H1 (cell line): Measurements from ENCODE around the gene AGPAT2. TPM values are rescaled to one million over a fixed set of nuclear protein-coding genes. Genes with fewer than 3 reads are reported as not detected.

ENCODE experiments used
- CREB1 ChIP-seq: IDR thresholded peaks from 2 replicates; pipeline ENCODE4 v1.6.1; 2012; ENCODE audit warnings: inconsistent platforms
- CTBP2 ChIP-seq: IDR thresholded peaks from 2 replicates; pipeline ENCODE4 v1.7.0; 2011; ENCODE audit warnings: borderline replicate concordance, mild to moderate bottlenecking, moderate library complexity, mixed read lengths, low read length; ENCODE audit not compliant: insufficient read depth, insufficient read length
- GTF2F1 ChIP-seq: IDR thresholded peaks from 2 replicates; pipeline ENCODE4 v1.6.1; 2012; ENCODE audit warnings: low read depth, low read length, improper control_type of control experiment, borderline replicate concordance
- JUND ChIP-seq: IDR thresholded peaks from 2 replicates; pipeline ENCODE4 v1.6.1; 2011; ENCODE audit warnings: mild to moderate bottlenecking, improper control_type of control experiment, low read length
- KDM1A ChIP-seq: fragments of 200-600, 300-600 bp; sonication (generic); IDR thresholded peaks from 2 replicates; pipeline ENCODE4 v1.7.1; 2016; ENCODE audit warnings: mild to moderate bottlenecking, low read length, borderline replicate concordance
- KDM5A ChIP-seq: fragments of 200-600 bp; IDR thresholded peaks from 2 replicates; pipeline ENCODE4 v1.7.1; 2012; ENCODE audit warnings: mild to moderate bottlenecking, low read length, inconsistent platforms, mixed read lengths
- NRF1 ChIP-seq: IDR thresholded peaks from 2 replicates; pipeline ENCODE4 v1.6.1; 2011; ENCODE audit warnings: mild to moderate bottlenecking, low read depth, low read length, improper control_type of control experiment
- POLR2A ChIP-seq, 2 experiments: IDR thresholded peaks; 1 replicate in 1 of 2; 2 replicates in 1 of 2; pipeline ENCODE4 v1.6.1; 2011; ENCODE audit warnings: low read depth in 2 of 2, low read length in 2 of 2, mild to moderate bottlenecking in 2 of 2; ENCODE audit errors: control extremely low read depth in 1 of 2
- RBBP5 ChIP-seq: IDR thresholded peaks from 2 replicates; pipeline ENCODE4 v1.7.1; 2012; ENCODE audit warnings: low read depth, mild to moderate bottlenecking, inconsistent platforms, low read length, moderate library complexity, borderline replicate concordance
- SAP30 ChIP-seq: fragments of 300-600 bp; sonication (generic); IDR thresholded peaks from 2 replicates; pipeline ENCODE4 v1.7.1; 2012; ENCODE audit warnings: low read length, moderate library complexity, mild to moderate bottlenecking, inconsistent platforms; ENCODE audit not compliant: insufficient read depth, insufficient replicate concordance
- SIX5 ChIP-seq: IDR thresholded peaks from 2 replicates; pipeline ENCODE4 v1.6.1; 2011; ENCODE audit warnings: mild to moderate bottlenecking, low read depth, low read length
- SP2 ChIP-seq: IDR thresholded peaks from 2 replicates; pipeline ENCODE4 v1.6.1; 2012; ENCODE audit warnings: mild to moderate bottlenecking, low read length, inconsistent platforms
- SUZ12 ChIP-seq: fragments of 200-600 bp; sonication (generic); IDR thresholded peaks from 2 replicates; pipeline ENCODE4 v1.6.1; 2012; ENCODE audit warnings: mild to moderate bottlenecking, inconsistent platforms, low read length, moderate library complexity, mixed read lengths
- TCF12 ChIP-seq: IDR thresholded peaks from 2 replicates; pipeline ENCODE4 v1.6.1; 2011; ENCODE audit warnings: low read depth, mild to moderate bottlenecking, low read length
- TEAD4 ChIP-seq: IDR thresholded peaks from 2 replicates; pipeline ENCODE4 v1.6.1; 2012; ENCODE audit warnings: low read depth, low read length, inconsistent platforms, mixed read lengths
- polyA plus RNA-seq, 7 experiments: library from polyadenylated mRNA; depleted of rRNA in 3 of 7; stranded (reverse) in 5 of 7; unstranded in 2 of 7; fragments of >200 nt in 5 of 7; fragments of 200-250 nt in 2 of 7; gene quantifications; 1 replicate in 5 of 7; 2 replicates in 1 of 7; 4 replicates in 1 of 7; pipeline versions ENCODE4 v1.2.1 to v1.2.3, GENCODE V29; 2011 to 2013; ENCODE audit warnings: missing spikeins in 2 of 7, mixed read lengths in 2 of 7
- total RNA-seq: library from RNA; stranded (reverse); fragmentation: NEBNext Ultra II Directional; extraction: Animal tissue kit (Norgen Biotek cat#: 25700); gene quantifications from 2 replicates; pipeline ENCODE4 v1.2.1, GENCODE V29; 2021
- TF ChIP-seq, protein P1 (sequence below): IDR thresholded peaks from 2 replicates; pipeline ENCODE4 v1.6.1; 2012; ENCODE audit warnings: inconsistent platforms

AGPAT2 gene
- total and polyA plus RNA-seq, 2 of the 8 experiments (the other 6 are each of a cell fraction or from before 2014, with no cell fraction given): 31.6 to 37.6 TPM

DNA sequence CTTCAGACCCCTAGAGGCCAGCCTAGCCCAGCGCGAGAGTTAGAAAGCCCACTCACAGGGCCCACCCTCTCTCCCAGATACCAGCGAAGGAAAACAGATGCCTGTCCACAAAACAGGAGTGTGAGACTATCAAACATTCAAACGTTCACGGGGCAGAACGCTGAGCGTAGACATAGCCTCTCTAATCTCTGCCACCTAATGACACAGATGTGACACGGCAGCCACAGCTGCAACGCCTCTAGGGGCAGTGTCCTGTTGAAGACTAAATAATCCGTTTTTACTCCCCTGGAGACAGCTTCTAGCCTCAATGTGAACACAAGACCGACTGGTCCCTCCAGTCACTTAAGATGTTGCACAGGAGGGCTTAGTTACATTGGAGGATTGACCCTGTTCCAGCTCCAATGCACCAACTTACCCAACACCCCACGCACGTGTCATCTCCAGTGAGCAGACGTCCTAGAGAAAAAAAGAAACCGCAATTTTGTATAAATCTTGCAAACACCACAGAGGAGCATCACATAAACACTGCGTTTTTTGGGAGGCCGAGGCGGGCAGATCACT is 39.5 kb upstream of the AGPAT2 start (continued):
- TF ChIP-seq TEAD4: no peak
- no peak for TF ChIP-seq POLR2A (IDR thresholded peaks at IDR 0.05; ENCODE audit: control extremely low read depth in 1 of 2, low read depth in 2 of 2, low read length in 2 of 2)
- no peak for TF ChIP-seq CTBP2
- TF ChIP-seq KDM5A: no peak
- TF ChIP-seq, protein P1, sequence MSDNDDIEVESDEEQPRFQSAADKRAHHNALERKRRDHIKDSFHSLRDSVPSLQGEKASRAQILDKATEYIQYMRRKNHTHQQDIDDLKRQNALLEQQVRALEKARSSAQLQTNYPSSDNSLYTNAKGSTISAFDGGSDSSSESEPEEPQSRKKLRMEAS: no peak
- no peak for TF ChIP-seq SIX5
- peak; percentile 9 for TF ChIP-seq SAP30
- TF ChIP-seq KDM1A: no peak
- TF ChIP-seq TCF12: no peak
- TF ChIP-seq SUZ12: no peak
- TF ChIP-seq NRF1: no peak
- no peak for TF ChIP-seq RBBP5
- TF ChIP-seq JUND: no peak
- 0 out of 2 replicates have a peak, but pooled peaks have one; percentile 8 for TF ChIP-seq CREB1
- no peak for TF ChIP-seq SP2
- no peak for TF ChIP-seq GTF2F1
